ENCODE measurements around the gene MYO9A. TPM values are rescaled to one million over a fixed set of nuclear protein-coding genes. Genes with fewer than 3 reads are reported as not detected.

Gene MYO9A
- total RNA-seq, 5 donors from 2014 or later (not counting 1 experiment from before 2014, with no cell fraction given): 35.8 to 39.1 (median 38.2) TPM

GRCh38 chr15:71791975-71792374 is 326.0 kb downstream of the MYO9A start:
- no peak overlapping the region for H3K27ac ChIP-seq (ENCODE audit: low read length)
- no peaks in the 10 kb centered on the region for H3K4me1 Mint-ChIP-seq
- no peaks in the 10 kb centered on the region for H3K36me3 ChIP-seq (ENCODE audit: control insufficient read depth in 2 of 2, extremely low read depth in 1 of 2, insufficient read depth in 1 of 2, low read length in 1 of 2)
- H3K9me3 ChIP-seq: no peaks in the 10 kb centered on the region
- H3K4me3 ChIP-seq (ENCODE audit: control insufficient read depth in 1 of 2, extremely low read depth in 1 of 2, low read length in 1 of 2): no peak overlapping the region
- POLR2A ChIA-PET: no interaction called here
- no peaks in the 10 kb centered on the region for H3K36me3 Mint-ChIP-seq
- peaks cover 0 to 11% of the 10 kb centered on the region in 2 experiments for H3K27me3 ChIP-seq (replicated peaks in 1 of 2; ENCODE audit: control insufficient read depth in 2 of 2, extremely low read depth in 1 of 2, insufficient read depth in 2 of 2, low read length in 1 of 2)
- peaks cover 0 to 2% of the 10 kb centered on the region in 2 donors for H3K27me3 Mint-ChIP-seq
- no peak overlapping the region for H3K27ac Mint-ChIP-seq
- ATAC-seq (replicated peaks in 1 of 4): no peak
- WGBS (ENCODE audit: insufficient coverage): 93% methylated on average over 6 of the region's 7 CpGs
- no peak for DNase-seq
- CTCF ChIA-PET: no interaction called here
- H3K9me3 Mint-ChIP-seq: no peaks in the 10 kb centered on the region
- H3K4me3 Mint-ChIP-seq: no peak overlapping the region
- no peaks in the 10 kb centered on the region for H3K4me1 ChIP-seq (ENCODE audit: control insufficient read depth in 1 of 2, extremely low read depth in 1 of 2, insufficient read depth in 2 of 2, low read length in 2 of 2)

GRCh38 chr15:71790081-71790480 is 327.9 kb downstream of the MYO9A start:
- ChIA-PET CTCF (no interaction called here), POLR2A (interaction anchor here in 1 of 2 donors (0.6 kb wide), 1 partner anchor 1571 kb away, joined by 4 read pairs; no protein-coding TSS in a partner anchor)
- no peaks in the 10 kb centered on the region for H3K36me3 Mint-ChIP-seq
- H3K27me3 Mint-ChIP-seq: peaks cover 12 to 15% of the 10 kb centered on the region in 2 donors
- H3K9me3 ChIP-seq: no peaks in the 10 kb centered on the region
- no peaks in the 10 kb centered on the region for H3K36me3 ChIP-seq (ENCODE audit: control insufficient read depth in 2 of 2, extremely low read depth in 1 of 2, insufficient read depth in 1 of 2, low read length in 1 of 2)
- no peaks in the 10 kb centered on the region for H3K9me3 Mint-ChIP-seq
- no peaks in the 10 kb centered on the region for H3K4me1 ChIP-seq (ENCODE audit: control insufficient read depth in 1 of 2, extremely low read depth in 1 of 2, insufficient read depth in 2 of 2, low read length in 2 of 2)
- H3K27me3 ChIP-seq (replicated peaks in 1 of 2; ENCODE audit: control insufficient read depth in 2 of 2, extremely low read depth in 1 of 2, insufficient read depth in 2 of 2, low read length in 1 of 2): peaks cover 0 to 13% of the 10 kb centered on the region in 2 experiments
- H3K4me3 ChIP-seq (ENCODE audit: control insufficient read depth in 1 of 2, extremely low read depth in 1 of 2, low read length in 1 of 2): no peak overlapping the region
- WGBS (ENCODE audit: insufficient coverage): 79% methylated on average over 6 of the region's 10 CpGs
- DNase-seq (no peak), ATAC-seq (replicated peaks in 1 of 4) (no peak)
- H3K4me3 Mint-ChIP-seq: no peak overlapping the region
- no peak overlapping the region for H3K27ac ChIP-seq (ENCODE audit: low read length)
- H3K27ac Mint-ChIP-seq: no peak overlapping the region
- H3K4me1 Mint-ChIP-seq: no peaks in the 10 kb centered on the region

- no peaks in the 10 kb centered on the region for H3K9me3 Mint-ChIP-seq
- POLR2A ChIA-PET: no interaction called here
- no peak for DNase-seq
- Histone ChIP-seq H3K27ac (ENCODE audit: low read length) (no peak overlapping the region), H3K27me3 (replicated peaks in 1 of 2; ENCODE audit: control insufficient read depth in 2 of 2, extremely low read depth in 1 of 2, insufficient read depth in 2 of 2, low read length in 1 of 2) (peaks cover 0 to 18% of the 10 kb centered on the region in 2 experiments), H3K36me3 (ENCODE audit: control insufficient read depth in 2 of 2, extremely low read depth in 1 of 2, insufficient read depth in 1 of 2, low read length in 1 of 2) (no peaks in the 10 kb centered on the region), H3K4me3 (ENCODE audit: control insufficient read depth in 1 of 2, extremely low read depth in 1 of 2, low read length in 1 of 2) (no peak overlapping the region), H3K9me3 (no peaks in the 10 kb centered on the region), H3K4me1 (ENCODE audit: control insufficient read depth in 1 of 2, extremely low read depth in 1 of 2, insufficient read depth in 2 of 2, low read length in 2 of 2) (no peaks in the 10 kb centered on the region)
- no peak overlapping the region for H3K27ac Mint-ChIP-seq
- H3K36me3 Mint-ChIP-seq: no peaks in the 10 kb centered on the region
- 94% methylated on average over 6 of the region's 6 CpGs for WGBS (ENCODE audit: insufficient coverage)
- CTCF ChIA-PET: no interaction called here
- ATAC-seq (replicated peaks in 1 of 4): no peak
- H3K4me3 Mint-ChIP-seq: no peak overlapping the region
- peaks cover 16 to 20% of the 10 kb centered on the region in 2 donors for H3K27me3 Mint-ChIP-seq
- H3K4me1 Mint-ChIP-seq: no peaks in the 10 kb centered on the region
Observed at GRCh38 chr15:71789616-71790015, 328.3 kb downstream of the MYO9A start.

- Mint-ChIP-seq H3K27me3 (peaks cover 17 to 24% of the 10 kb centered on the region in 2 donors), H3K9me3 (no peaks in the 10 kb centered on the region), H3K36me3 (no peaks in the 10 kb centered on the region), H3K27ac (no peak overlapping the region), H3K4me3 (no peak overlapping the region), H3K4me1 (no peaks in the 10 kb centered on the region)
- no peak overlapping the region for H3K4me3 ChIP-seq (ENCODE audit: control insufficient read depth in 1 of 2, extremely low read depth in 1 of 2, low read length in 1 of 2)
- 90% methylated on average over 13 of the region's 15 CpGs for WGBS (ENCODE audit: insufficient coverage)
- H3K36me3 ChIP-seq (ENCODE audit: control insufficient read depth in 2 of 2, extremely low read depth in 1 of 2, insufficient read depth in 1 of 2, low read length in 1 of 2): no peaks in the 10 kb centered on the region
- peaks cover 0 to 19% of the 10 kb centered on the region in 2 experiments for H3K27me3 ChIP-seq (replicated peaks in 1 of 2; ENCODE audit: control insufficient read depth in 2 of 2, extremely low read depth in 1 of 2, insufficient read depth in 2 of 2, low read length in 1 of 2)
- no peak overlapping the region for H3K27ac ChIP-seq (ENCODE audit: low read length)
- H3K9me3 ChIP-seq: no peaks in the 10 kb centered on the region
- ChIA-PET CTCF (interaction anchor here in 1 of 2 donors (0.5 kb wide), 1 partner anchor 35 kb away, joined by 3 read pairs; no protein-coding TSS in a partner anchor), POLR2A (no interaction called here)
- ATAC-seq (replicated peaks in 1 of 4) (no peak), DNase-seq (no peak)
- H3K4me1 ChIP-seq (ENCODE audit: control insufficient read depth in 1 of 2, extremely low read depth in 1 of 2, insufficient read depth in 2 of 2, low read length in 2 of 2): no peaks in the 10 kb centered on the region
Observed at GRCh38 chr15:71788646-71789579, 329.0 kb downstream of the MYO9A start.

GRCh38 chr15:71786673-71787072 is 331.3 kb downstream of the MYO9A start:
- H3K9me3 Mint-ChIP-seq: no peaks in the 10 kb centered on the region

GRCh38 chr15:71785996-71786395 is 332.0 kb downstream of the MYO9A start:
- peaks cover 17 to 39% of the 10 kb centered on the region in 2 donors for H3K27me3 Mint-ChIP-seq

More at GRCh38 chr15:71786673-71787072, 331.3 kb downstream of the MYO9A start:
- WGBS (ENCODE audit: insufficient coverage): 74% methylated on average over 6 of the region's 7 CpGs
- H3K4me1 ChIP-seq (ENCODE audit: control insufficient read depth in 1 of 2, extremely low read depth in 1 of 2, insufficient read depth in 2 of 2, low read length in 2 of 2): no peaks in the 10 kb centered on the region
- Mint-ChIP-seq H3K36me3 (no peaks in the 10 kb centered on the region), H3K4me1 (no peaks in the 10 kb centered on the region), H3K27me3 (peaks cover 17 to 34% of the 10 kb centered on the region in 2 donors), H3K4me3 (no peak overlapping the region), H3K27ac (no peak overlapping the region)
- no peaks in the 10 kb centered on the region for H3K36me3 ChIP-seq (ENCODE audit: control insufficient read depth in 2 of 2, extremely low read depth in 1 of 2, insufficient read depth in 1 of 2, low read length in 1 of 2)
- CTCF ChIA-PET: interaction anchor here in 1 of 2 donors (0.6 kb wide), 1 partner anchor 328 kb away, joined by 3 read pairs; no protein-coding TSS in a partner anchor
- POLR2A ChIA-PET: no interaction called here
- ATAC-seq (replicated peaks in 1 of 4) (no peak), DNase-seq (no peak)
- no peak overlapping the region for H3K27ac ChIP-seq (ENCODE audit: low read length)
- H3K9me3 ChIP-seq: no peaks in the 10 kb centered on the region
- no peak overlapping the region for H3K4me3 ChIP-seq (ENCODE audit: control insufficient read depth in 1 of 2, extremely low read depth in 1 of 2, low read length in 1 of 2)
- H3K27me3 ChIP-seq (replicated peaks in 1 of 2; ENCODE audit: control insufficient read depth in 2 of 2, extremely low read depth in 1 of 2, insufficient read depth in 2 of 2, low read length in 1 of 2): peaks cover 0 to 26% of the 10 kb centered on the region in 2 experiments

More at GRCh38 chr15:71785996-71786395, 332.0 kb downstream of the MYO9A start:
- Histone ChIP-seq H3K36me3 (ENCODE audit: control insufficient read depth in 2 of 2, extremely low read depth in 1 of 2, insufficient read depth in 1 of 2, low read length in 1 of 2) (no peaks in the 10 kb centered on the region), H3K9me3 (no peaks in the 10 kb centered on the region), H3K27ac (ENCODE audit: low read length) (no peak overlapping the region), H3K4me1 (ENCODE audit: control insufficient read depth in 1 of 2, extremely low read depth in 1 of 2, insufficient read depth in 2 of 2, low read length in 2 of 2) (no peaks in the 10 kb centered on the region), H3K4me3 (ENCODE audit: control insufficient read depth in 1 of 2, extremely low read depth in 1 of 2, low read length in 1 of 2) (no peak overlapping the region), H3K27me3 (replicated peaks in 1 of 2; ENCODE audit: control insufficient read depth in 2 of 2, extremely low read depth in 1 of 2, insufficient read depth in 2 of 2, low read length in 1 of 2) (peaks cover 0 to 28% of the 10 kb centered on the region in 2 experiments)
- DNase-seq (no peak), ATAC-seq (replicated peaks in 1 of 4) (no peak)
- Mint-ChIP-seq H3K9me3 (no peaks in the 10 kb centered on the region), H3K4me3 (no peak overlapping the region), H3K4me1 (no peaks in the 10 kb centered on the region), H3K36me3 (no peaks in the 10 kb centered on the region), H3K27ac (no peak overlapping the region)
- CTCF ChIA-PET: no interaction called here
- POLR2A ChIA-PET: no interaction called here
- WGBS (ENCODE audit: insufficient coverage): no CpG with 5 or more reads among the region's 2 CpGs
